OCI-LY7 (cell line): ENCODE measurements around the gene POLR1A. TPM values are rescaled to one million over a fixed set of nuclear protein-coding genes. Genes with fewer than 3 reads are reported as not detected.

Experiments
- BruUV-seq: library from RNA; stranded (reverse); fragments of 400-500 nt; replicated peaks from 2 replicates; lab custom pipeline; 2021; lab: Mats Ljungman, UMichigan
- CTCF ChIA-PET: fragments of 300-600 bp; sonication (Branson Sonifier 250); formaldehyde crosslinking; loops from one replicate; lab custom pipeline; 2022; ENCODE audit warnings: antibody characterized with exemption; ENCODE audit not compliant: unreplicated experiment; lab: Charles Lee
- POLR2A ChIA-PET: fragments of 300-600 bp; sonication (Branson Sonifier 250); formaldehyde crosslinking; loops from one replicate; lab custom pipeline; 2022; ENCODE audit warnings: antibody characterized with exemption; lab: Charles Lee
- DNase-seq: peaks from one replicate; pipeline ENCODE4 v3.0.0-alpha.2; 2015; ENCODE audit warnings: low spot score
- H2AFZ ChIP-seq: fragments of 200-600 bp; sonication (generic), shearing (Covaris generic); 2 replicates; pipeline ENCODE4 v1.6.1; 2014; ENCODE audit warnings: mild to moderate bottlenecking, antibody characterized with exemption, low read length, moderate library complexity
- H3K27ac ChIP-seq: fragments of 200-600 bp; sonication (generic); 2 replicates; pipeline ENCODE4 v1.5.1; 2014; ENCODE audit warnings: mixed run types, low read depth, mild to moderate bottlenecking, moderate library complexity, low read length, inconsistent platforms; ENCODE audit not compliant: poor library complexity, severe bottlenecking
- H3K36me3 ChIP-seq: fragments of 200-600 bp; sonication (generic); 2 replicates; pipeline ENCODE4 v1.6.1; 2014; ENCODE audit warnings: mild to moderate bottlenecking, antibody characterized with exemption, low read length, moderate library complexity, mixed read lengths; ENCODE audit not compliant: insufficient read depth
- H3K4me1 ChIP-seq: fragments of 200-600 bp; sonication (generic); 2 replicates; pipeline ENCODE4 v1.5.1; 2014; ENCODE audit warnings: mild to moderate bottlenecking, low read length; ENCODE audit not compliant: insufficient read depth, poor library complexity, severe bottlenecking
- H3K4me2 ChIP-seq: fragments of 200-600 bp; sonication (generic); 2 replicates; pipeline ENCODE4 v1.6.1; 2014; ENCODE audit warnings: mild to moderate bottlenecking, low read length
- H3K4me3 ChIP-seq: fragments of 200-600 bp; sonication (generic); 2 replicates; pipeline ENCODE4 v1.5.1; 2014; ENCODE audit warnings: mild to moderate bottlenecking, low read depth, low read length; ENCODE audit not compliant: poor library complexity, severe bottlenecking
- H3K79me2 ChIP-seq: fragments of 200-600 bp; sonication (generic); 2 replicates; pipeline ENCODE4 v1.6.1; 2016; ENCODE audit warnings: low read depth, mild to moderate bottlenecking, low read length, moderate library complexity, mixed read lengths; ENCODE audit not compliant: insufficient read depth
- H3K9me2 ChIP-seq: fragments of 200-600 bp; sonication (generic); 2 replicates; pipeline ENCODE4 v1.6.1; 2016; ENCODE audit warnings: mild to moderate bottlenecking, low read length, mixed read lengths; ENCODE audit not compliant: insufficient read depth
- H3K9me3 ChIP-seq: fragments of 200-600 bp; sonication (generic); 2 replicates; pipeline ENCODE4 v1.6.1; 2014; ENCODE audit warnings: mild to moderate bottlenecking, mixed run types, low read length, mixed read lengths
- H4K20me1 ChIP-seq: fragments of 200-600 bp; sonication (generic); 2 replicates; pipeline ENCODE4 v1.6.1; 2014; ENCODE audit warnings: mild to moderate bottlenecking, antibody characterized with exemption, low read length, moderate library complexity, mixed read lengths; ENCODE audit not compliant: insufficient read depth
- CTCF ChIP-seq: fragments of 200-600 bp; sonication (generic); conservative IDR thresholded peaks from 2 replicates; pipeline ENCODE4 v1.5.1; 2014; ENCODE audit warnings: mild to moderate bottlenecking, antibody characterized with exemption, low read length, moderate library complexity, mixed read lengths
- EZH2phosphoT487 ChIP-seq: fragments of 200-600 bp; sonication (generic); IDR thresholded peaks from 2 replicates; pipeline ENCODE4 v1.6.1; 2018; ENCODE audit warnings: low read depth, borderline replicate concordance, mild to moderate bottlenecking, mixed run types, antibody characterized with exemption, low read length, moderate library complexity, mixed read lengths
- intact Hi-C: fragments of 100-400 bp; cut with micrococcal nuclease; formaldehyde crosslinking; loops from one replicate; pipeline ENCODE4 v1.10.0; 2022; ENCODE audit not compliant: unreplicated experiment
- total RNA-seq, 2 experiments: library from RNA; depleted of rRNA in 1 of 2; stranded (reverse); fragments of >200 nt in 1 of 2; shearing (Covaris generic) in 1 of 2; gene quantifications; 2 replicates each; pipeline ENCODE4 v1.2.3, GENCODE V29; 2014 to 2022

Gene POLR1A
- total RNA-seq, 2 experiments from 2014 or later = 17.5 to 53.3 TPM

- Histone ChIP-seq H3K27ac (no peak overlapping the region), H3K9me2 (no peaks in the 10 kb centered on the region), H3K4me2 (no peak overlapping the region), H3K4me1 (peaks cover 13% of the 10 kb centered on the region), H4K20me1 (no peaks in the 10 kb centered on the region), H3K9me3 (no peaks in the 10 kb centered on the region), H3K4me3 (no peak overlapping the region), H2AFZ (no peak overlapping the region), H3K36me3 (peaks cover 98% of the 10 kb centered on the region), H3K79me2 (no peaks in the 10 kb centered on the region)
- TF ChIP-seq CTCF = no peak
- no peak for TF ChIP-seq EZH2phosphoT487
- DNase-seq = no peak
- ChIA-PET POLR2A (no interaction called here), CTCF (no interaction called here)
- no TSS peak for BruUV-seq
- intact Hi-C loops = loop anchor here (10.0 kb wide), 2 partner anchors 115 to 185 kb away; partner anchors contain the start of gene ST3GAL5
Measured at GRCh38 chr2:86069783-86070339, 35.8 kb downstream of the POLR1A start.

- peaks cover 98% of the 10 kb centered on the region for H3K36me3 ChIP-seq
- no peaks in the 10 kb centered on the region for H3K79me2 ChIP-seq
- intact Hi-C loops = loop anchor here (10.0 kb wide), 2 partner anchors 114 to 184 kb away; partner anchors contain the start of gene ST3GAL5
- no peaks in the 10 kb centered on the region for H3K9me2 ChIP-seq
- CTCF ChIA-PET = no interaction called here
- DNase-seq = no peak
- H2AFZ ChIP-seq = no peak overlapping the region
- no peak for TF ChIP-seq CTCF
- TF ChIP-seq EZH2phosphoT487 = no peak
- peaks cover 13% of the 10 kb centered on the region for H3K4me1 ChIP-seq
- H3K27ac ChIP-seq = no peak overlapping the region
- POLR2A ChIA-PET = no interaction called here
- H4K20me1 ChIP-seq = no peaks in the 10 kb centered on the region
- BruUV-seq = no TSS peak
- no peak overlapping the region for H3K4me3 ChIP-seq
- H3K9me3 ChIP-seq = no peaks in the 10 kb centered on the region
- no peak overlapping the region for H3K4me2 ChIP-seq
Measured at GRCh38 chr2:86069091-86069685, 36.5 kb downstream of the POLR1A start.

- intact Hi-C loops = loop anchor here (10.0 kb wide), 2 partner anchors 114 to 184 kb away; partner anchors contain the start of gene ST3GAL5
- no TSS peak for BruUV-seq
- no peak for DNase-seq
- peaks cover 98% of the 10 kb centered on the region for H3K36me3 ChIP-seq
- H3K4me3 ChIP-seq = no peak overlapping the region
- H2AFZ ChIP-seq = no peak overlapping the region
- H3K9me2 ChIP-seq = no peaks in the 10 kb centered on the region
- peaks cover 13% of the 10 kb centered on the region for H3K4me1 ChIP-seq
- H3K4me2 ChIP-seq = no peak overlapping the region
- ChIA-PET CTCF (interaction anchor here (0.6 kb wide), 1 partner anchor 84 kb away, joined by 6 read pairs; no protein-coding TSS in a partner anchor), POLR2A (no interaction called here)
- 0 out of 2 replicates have a peak, but pooled peaks cover 5% of the 10 kb centered on the region for H3K9me3 ChIP-seq
- no peak overlapping the region for H3K27ac ChIP-seq
- no peaks in the 10 kb centered on the region for H3K79me2 ChIP-seq
- TF ChIP-seq EZH2phosphoT487 = no peak
- TF ChIP-seq CTCF = no peak
- H4K20me1 ChIP-seq = no peaks in the 10 kb centered on the region
Measured at GRCh38 chr2:86068648-86069047, 37.0 kb downstream of the POLR1A start.
